ENCODE measurements around the gene UGGT2. TPM values are rescaled to one million over a fixed set of nuclear protein-coding genes. Genes with fewer than 3 reads are reported as not detected.

The UGGT2 gene
- total and polyA plus RNA-seq, 2 of the 13 experiments (the other 11 are each of a cell fraction or from before 2014, with no cell fraction given): 13.2 to 27.1 TPM

GRCh38 chr13:95756072-95756471 is 297.1 kb downstream of the UGGT2 start:
- H3K36me3 ChIP-seq (replicated peaks in 1 of 2; ENCODE audit: control insufficient read depth in 1 of 2, insufficient read depth in 2 of 2, low read length in 2 of 2): peaks cover 0 to 13% of the 10 kb centered on the region in 2 experiments; a peak in 3 of 5 replicates
- intact Hi-C loops (cut with micrococcal nuclease; ENCODE audit: unreplicated experiment): no loop called here
- in situ Hi-C loops (cut with HindIII; ENCODE audit: extremely low pct_ligation_motif_present, low pct_unique_long_range_greater_than_20kb): no loop called here
- no peak overlapping the region for H3K27ac ChIP-seq (ENCODE audit: extremely low read length, insufficient read depth, low read length)
- no peak overlapping the region for H2AFZ ChIP-seq (ENCODE audit: low read length)
- H3K4me1 ChIP-seq (ENCODE audit: insufficient read depth, low read length): no peaks in the 10 kb centered on the region
- FAIRE-seq: no peak
- CTCF ChIA-PET (ENCODE audit: low intra/inter-chr PET ratio, low total read pairs): no interaction called here
- no peaks in the 10 kb centered on the region for H4K20me1 ChIP-seq (ENCODE audit: insufficient read depth, low read length)
- TF ChIP-seq CEBPB (IDR thresholded peaks at IDR 0.05; ENCODE audit: borderline replicate concordance, low read depth, low read length): peak; percentile 16; the same call in 1 of the 2 replicates
- TF ChIP-seq POLR2G (IDR thresholded peaks at IDR 0.05; ENCODE audit: low read depth, low read length): no peak
- TF ChIP-seq CEBPG (CRISPR knock-in tag; IDR thresholded peaks at IDR 0.05): 0 out of 2 replicates have a peak, but pooled peaks have one; percentile 6
- DNase-seq (ENCODE audit: low spot score): no peak
- 96% methylated on average over 5 of the region's 5 CpGs for WGBS (ENCODE audit: low lambda C conversion rate)
- H3K9me3 ChIP-seq (ENCODE audit: low read length): no peaks in the 10 kb centered on the region
- no peak overlapping the region for H3K4me3 ChIP-seq (replicated peaks in 1 of 3; ENCODE audit: insufficient read depth in 1 of 3, low read depth in 2 of 3, low read length in 3 of 3)
- no peak overlapping the region for H3K9ac ChIP-seq (ENCODE audit: insufficient read depth, low read depth, low read length)
- no peak overlapping the region for H3K4me2 ChIP-seq (ENCODE audit: low read depth, low read length)
- POLR2A ChIA-PET: interaction anchor here (0.7 kb wide), 1 partner anchor 81 kb away, joined by 3 read pairs; no protein-coding TSS in a partner anchor
- H3K27me3 ChIP-seq (ENCODE audit: control insufficient read depth in 1 of 2, insufficient read depth in 2 of 2, low read length in 2 of 2): no peaks in the 10 kb centered on the region
- peaks cover 3% of the 10 kb centered on the region for H3K79me2 ChIP-seq (ENCODE audit: insufficient read depth, low read length)
- BruUV-seq (replicated peaks): no TSS peak
- ATAC-seq: no peak

- Histone ChIP-seq H3K27me3 (ENCODE audit: control insufficient read depth in 1 of 2, insufficient read depth in 2 of 2, low read length in 2 of 2) (no peaks in the 10 kb centered on the region), H4K20me1 (ENCODE audit: insufficient read depth, low read length) (no peaks in the 10 kb centered on the region; the same call in 1 of the 2 replicates), H3K4me3 (replicated peaks in 1 of 3; ENCODE audit: insufficient read depth in 1 of 3, low read depth in 2 of 3, low read length in 3 of 3) (no peak overlapping the region), H3K4me2 (ENCODE audit: low read depth, low read length) (no peak overlapping the region), H3K9ac (ENCODE audit: insufficient read depth, low read depth, low read length) (no peak overlapping the region), H3K27ac (ENCODE audit: extremely low read length, insufficient read depth, low read length) (no peak overlapping the region), H2AFZ (ENCODE audit: low read length) (no peak overlapping the region), H3K79me2 (ENCODE audit: insufficient read depth, low read length) (peaks cover 4% of the 10 kb centered on the region), H3K9me3 (ENCODE audit: low read length) (no peaks in the 10 kb centered on the region), H3K4me1 (ENCODE audit: insufficient read depth, low read length) (no peaks in the 10 kb centered on the region), H3K36me3 (replicated peaks in 1 of 2; ENCODE audit: control insufficient read depth in 1 of 2, insufficient read depth in 2 of 2, low read length in 2 of 2) (peaks cover 0 to 2% of the 10 kb centered on the region in 2 experiments; a peak in 1 of 5 replicates)
- intact Hi-C loops (cut with micrococcal nuclease; ENCODE audit: unreplicated experiment): no loop called here
- CTCF ChIA-PET (ENCODE audit: low intra/inter-chr PET ratio, low total read pairs): no interaction called here
- ATAC-seq: no peak
- BruUV-seq (replicated peaks): no TSS peak
- DNase-seq (ENCODE audit: low spot score): no peak
- in situ Hi-C loops (cut with HindIII; ENCODE audit: extremely low pct_ligation_motif_present, low pct_unique_long_range_greater_than_20kb): no loop called here
- POLR2A ChIA-PET: no interaction called here
- no peak for FAIRE-seq
- 95% methylated on average over 4 of the region's 4 CpGs for WGBS (ENCODE audit: low lambda C conversion rate)
- TF ChIP-seq MED1 (CRISPR knock-in tag; IDR thresholded peaks at IDR 0.05) (no peak), NFE2L2 (IDR thresholded peaks at IDR 0.05; ENCODE audit: low read length) (no peak), TCF7L2 (IDR thresholded peaks at IDR 0.05; ENCODE audit: low read depth, low read length) (no peak), PRDM4 (CRISPR knock-in tag; IDR thresholded peaks at IDR 0.05; ENCODE audit: borderline replicate concordance) (no peak), RBAK (CRISPR knock-in tag; IDR thresholded peaks at IDR 0.05) (no peak), ETV5 (CRISPR knock-in tag; IDR thresholded peaks at IDR 0.05; ENCODE audit: borderline replicate concordance) (no peak), ZNF556 (CRISPR knock-in tag; IDR thresholded peaks at IDR 0.05; ENCODE audit: borderline replicate concordance) (no peak), ZNF709 (CRISPR knock-in tag; IDR thresholded peaks at IDR 0.05) (no peak), TOE1 (CRISPR knock-in tag; IDR thresholded peaks at IDR 0.05) (no peak), ZNF547 (CRISPR knock-in tag; IDR thresholded peaks at IDR 0.05) (no peak), ZNF441 (CRISPR knock-in tag; IDR thresholded peaks at IDR 0.05; ENCODE audit: borderline replicate concordance) (no peak), SRSF4 (IDR thresholded peaks at IDR 0.05; ENCODE audit: low read depth, low read length, poor library complexity, severe bottlenecking) (no peak), MAZ (IDR thresholded peaks at IDR 0.05; ENCODE audit: borderline replicate concordance, low read depth, low read length) (no peak), MAZ (CRISPR knock-in tag; IDR thresholded peaks at IDR 0.05; ENCODE audit: low read depth) (no peak), ZNF329 (CRISPR knock-in tag; IDR thresholded peaks at IDR 0.05; ENCODE audit: low read depth) (no peak), DNMT1 (CRISPR knock-in tag; IDR thresholded peaks at IDR 0.05) (no peak), JUNB (CRISPR knock-in tag; IDR thresholded peaks at IDR 0.05; ENCODE audit: borderline replicate concordance) (no peak)
Measured at GRCh38 chr13:95754069-95754468, 299.1 kb downstream of the UGGT2 start.
